ENCODE results near the gene ALLC. TPM values are rescaled to one million over a fixed set of nuclear protein-coding genes. Genes with fewer than 3 reads are reported as not detected.

Gene ALLC
- total and polyA plus RNA-seq, 2 experiments from 2014 or later = not detected

- in situ Hi-C loops (cut with MboI) = no loop called here
- H3K4me1 ChIP-seq (ENCODE audit: insufficient read depth) = no peaks in the 10 kb centered on the region
- no peaks in the 10 kb centered on the region for H4K20me1 ChIP-seq (ENCODE audit: insufficient read depth)
- H3K4me2 ChIP-seq (ENCODE audit: unreplicated experiment) = no peak overlapping the region
- whole genome bisulfite sequencing, 2 experiments (ENCODE audit: low coverage in 1 of 2, low lambda C conversion rate in 2 of 2, missing lambda C conversion rate in 2 of 2) = 26 to 28% methylated on average over 12 of the region's 12 CpGs
- H3K79me2 ChIP-seq (ENCODE audit: insufficient read depth) = no peaks in the 10 kb centered on the region
- no peak overlapping the region for H2AFZ ChIP-seq
- no peak overlapping the region for H3K9ac ChIP-seq
- no peak overlapping the region for H3K4me3 ChIP-seq
- no peaks in the 10 kb centered on the region for H3K9me2 ChIP-seq (ENCODE audit: insufficient read depth)
- TF ChIP-seq EZH2phosphoT487 (IDR thresholded peaks at IDR 0.05; ENCODE audit: insufficient read depth, low read depth) (no peak), EZH2 (IDR thresholded peaks at IDR 0.05; ENCODE audit: insufficient read depth, poor library complexity, severe bottlenecking) (no peak)
- H3K27me3 ChIP-seq (replicated peaks; ENCODE audit: insufficient read depth) = no peaks in the 10 kb centered on the region
- H3F3A ChIP-seq (ENCODE audit: insufficient read depth) = no peaks in the 10 kb centered on the region
- H3K9me3 ChIP-seq (ENCODE audit: low read depth) = no peaks in the 10 kb centered on the region
- no peak overlapping the region for H3K27ac ChIP-seq
- DNase-seq = no peak
- no peaks in the 10 kb centered on the region for H3K36me3 ChIP-seq (ENCODE audit: low read depth)
Observed at GRCh38 chr2:3628800-3629199, 29.2 kb upstream of the ALLC start.

- WGBS, 2 experiments (ENCODE audit: low coverage in 1 of 2, low lambda C conversion rate in 2 of 2, missing lambda C conversion rate in 2 of 2) = 74 to 81% methylated on average over 7 of the region's 7 CpGs
- H3K9ac ChIP-seq = no peak overlapping the region
- no peaks in the 10 kb centered on the region for H3F3A ChIP-seq (ENCODE audit: insufficient read depth)
- H3K36me3 ChIP-seq (ENCODE audit: low read depth) = no peaks in the 10 kb centered on the region
- TF ChIP-seq EZH2phosphoT487 (IDR thresholded peaks at IDR 0.05; ENCODE audit: insufficient read depth, low read depth) (no peak), EZH2 (IDR thresholded peaks at IDR 0.05; ENCODE audit: insufficient read depth, poor library complexity, severe bottlenecking) (no peak)
- in situ Hi-C loops (cut with MboI) = no loop called here
- no peaks in the 10 kb centered on the region for H3K4me1 ChIP-seq (ENCODE audit: insufficient read depth)
- H3K9me3 ChIP-seq (ENCODE audit: low read depth) = no peaks in the 10 kb centered on the region
- no peak overlapping the region for H3K4me2 ChIP-seq (ENCODE audit: unreplicated experiment)
- H3K27me3 ChIP-seq (replicated peaks; ENCODE audit: insufficient read depth) = no peaks in the 10 kb centered on the region
- H4K20me1 ChIP-seq (ENCODE audit: insufficient read depth) = no peaks in the 10 kb centered on the region
- no peaks in the 10 kb centered on the region for H3K9me2 ChIP-seq (ENCODE audit: insufficient read depth)
- no peak overlapping the region for H3K27ac ChIP-seq
- H3K79me2 ChIP-seq (ENCODE audit: insufficient read depth) = no peaks in the 10 kb centered on the region
- no peak overlapping the region for H2AFZ ChIP-seq
- H3K4me3 ChIP-seq = no peak overlapping the region
- no peak for DNase-seq
Observed at GRCh38 chr2:3630631-3631030, 27.4 kb upstream of the ALLC start.

- Histone ChIP-seq H3K27ac (no peak overlapping the region), H3K9me2 (ENCODE audit: insufficient read depth) (no peaks in the 10 kb centered on the region), H3K4me3 (no peak overlapping the region), H4K20me1 (ENCODE audit: insufficient read depth) (no peaks in the 10 kb centered on the region), H3K36me3 (ENCODE audit: low read depth) (no peaks in the 10 kb centered on the region), H2AFZ (no peak overlapping the region), H3K4me2 (ENCODE audit: unreplicated experiment) (no peak overlapping the region), H3F3A (ENCODE audit: insufficient read depth) (no peaks in the 10 kb centered on the region), H3K27me3 (replicated peaks; ENCODE audit: insufficient read depth) (peaks cover 3% of the 10 kb centered on the region; the same call in 1 of the 2 replicates), H3K4me1 (ENCODE audit: insufficient read depth) (no peaks in the 10 kb centered on the region), H3K9ac (no peak overlapping the region), H3K9me3 (ENCODE audit: low read depth) (no peaks in the 10 kb centered on the region), H3K79me2 (ENCODE audit: insufficient read depth) (no peaks in the 10 kb centered on the region)
- WGBS, 2 experiments (ENCODE audit: low coverage in 1 of 2, low lambda C conversion rate in 2 of 2, missing lambda C conversion rate in 2 of 2) = 62 to 63% methylated on average over 15 of the region's 15 CpGs
- in situ Hi-C loops (cut with MboI) = no loop called here
- DNase-seq = no peak
- no peak for TF ChIP-seq EZH2phosphoT487 (IDR thresholded peaks at IDR 0.05; ENCODE audit: insufficient read depth, low read depth)
- TF ChIP-seq EZH2 (IDR thresholded peaks at IDR 0.05; ENCODE audit: insufficient read depth, poor library complexity, severe bottlenecking) = no peak
Observed at GRCh38 chr2:3631161-3631850, 26.7 kb upstream of the ALLC start.

GRCh38 chr2:3631851-3632659 is 25.9 kb upstream of the ALLC start:
- TF ChIP-seq EZH2phosphoT487 (IDR thresholded peaks at IDR 0.05; ENCODE audit: insufficient read depth, low read depth) (no peak), EZH2 (IDR thresholded peaks at IDR 0.05; ENCODE audit: insufficient read depth, poor library complexity, severe bottlenecking) (no peak)
- Histone ChIP-seq H3K4me2 (ENCODE audit: unreplicated experiment) (no peak overlapping the region), H3K4me1 (ENCODE audit: insufficient read depth) (no peaks in the 10 kb centered on the region), H4K20me1 (ENCODE audit: insufficient read depth) (no peaks in the 10 kb centered on the region), H3F3A (ENCODE audit: insufficient read depth) (no peaks in the 10 kb centered on the region), H2AFZ (no peak overlapping the region), H3K9me2 (ENCODE audit: insufficient read depth) (no peaks in the 10 kb centered on the region), H3K9me3 (ENCODE audit: low read depth) (no peaks in the 10 kb centered on the region), H3K27ac (no peak overlapping the region), H3K36me3 (ENCODE audit: low read depth) (no peaks in the 10 kb centered on the region), H3K4me3 (no peak overlapping the region), H3K9ac (no peak overlapping the region), H3K27me3 (replicated peaks; ENCODE audit: insufficient read depth) (peaks cover 10% of the 10 kb centered on the region; the same call in 1 of the 2 replicates), H3K79me2 (ENCODE audit: insufficient read depth) (no peaks in the 10 kb centered on the region)
- DNase-seq = no peak
- WGBS, 2 experiments (ENCODE audit: low coverage in 1 of 2, low lambda C conversion rate in 2 of 2, missing lambda C conversion rate in 2 of 2) = 75 to 81% methylated on average over 26 of the region's 26 CpGs
- in situ Hi-C loops (cut with MboI) = no loop called here
